Neutrophil (primary cell): Measurements from ENCODE around the gene GATA2.
A peak's percentile ranks its signal among the peaks of the same experiment; 100 is the strongest.

ENCODE experiments used
- H3K27ac ChIP-seq: fragments of 200-600 bp; sonication (generic); 2 replicates; pipeline ENCODE4 v1.5.1; 2016; ENCODE audit warnings: mild to moderate bottlenecking, moderate library complexity
- H3K27me3 ChIP-seq: fragments of 200-600 bp; sonication (generic); 2 replicates; pipeline ENCODE4 v1.6.0; 2016; ENCODE audit warnings: mild to moderate bottlenecking
- H3K36me3 ChIP-seq: fragments of 200-600 bp; sonication (generic); 2 replicates; pipeline ENCODE4 v1.5.1; 2017
- H3K4me1 ChIP-seq, 2 experiments: fragments of 200-600 bp in 1 of 2; sonication (generic) in 1 of 2; 1 replicate in 1 of 2; 2 replicates in 1 of 2; pipeline versions ENCODE4 v1.5.1 to v1.6.1; 2013 to 2016; ENCODE audit warnings: low read depth in 1 of 2, low read length in 1 of 2, mild to moderate bottlenecking in 1 of 2, moderate library complexity in 1 of 2; ENCODE audit not compliant: control insufficient read depth in 1 of 2, insufficient read depth in 1 of 2
- H3K4me3 ChIP-seq, 2 experiments: fragments of 200-600 bp in 1 of 2; sonication (generic) in 1 of 2; 1 replicate in 1 of 2; 2 replicates in 1 of 2; pipeline ENCODE4 v1.5.1; 2013 to 2016; ENCODE audit warnings: low read depth in 1 of 2, low read length in 1 of 2, mild to moderate bottlenecking in 1 of 2, moderate library complexity in 1 of 2
- H3K9me3 ChIP-seq: fragments of 200-600 bp; sonication (generic); 2 replicates; pipeline ENCODE4 v1.5.1; 2016
- TF ChIP-seq, protein P1 (sequence below): fragments of 200-600 bp; sonication (generic); IDR thresholded peaks from 2 replicates; pipeline ENCODE4 v1.5.1; 2016; ENCODE audit warnings: antibody characterized with exemption

Gene GATA2

DNA sequence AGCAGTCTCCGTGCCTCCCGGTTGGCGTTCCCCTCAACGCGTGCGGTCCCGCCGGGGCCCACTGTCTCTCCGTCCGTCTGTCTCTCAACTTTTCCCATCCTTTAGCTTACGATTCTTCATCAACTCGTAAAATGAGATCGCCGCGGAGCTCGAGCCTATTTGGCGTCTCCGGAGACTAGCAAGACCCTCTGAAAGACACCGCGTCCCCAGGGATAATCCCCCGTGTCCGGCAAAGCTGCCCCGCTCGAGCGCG lies 3.4 kb downstream of the GATA2 start:
- TF ChIP-seq, protein P1, sequence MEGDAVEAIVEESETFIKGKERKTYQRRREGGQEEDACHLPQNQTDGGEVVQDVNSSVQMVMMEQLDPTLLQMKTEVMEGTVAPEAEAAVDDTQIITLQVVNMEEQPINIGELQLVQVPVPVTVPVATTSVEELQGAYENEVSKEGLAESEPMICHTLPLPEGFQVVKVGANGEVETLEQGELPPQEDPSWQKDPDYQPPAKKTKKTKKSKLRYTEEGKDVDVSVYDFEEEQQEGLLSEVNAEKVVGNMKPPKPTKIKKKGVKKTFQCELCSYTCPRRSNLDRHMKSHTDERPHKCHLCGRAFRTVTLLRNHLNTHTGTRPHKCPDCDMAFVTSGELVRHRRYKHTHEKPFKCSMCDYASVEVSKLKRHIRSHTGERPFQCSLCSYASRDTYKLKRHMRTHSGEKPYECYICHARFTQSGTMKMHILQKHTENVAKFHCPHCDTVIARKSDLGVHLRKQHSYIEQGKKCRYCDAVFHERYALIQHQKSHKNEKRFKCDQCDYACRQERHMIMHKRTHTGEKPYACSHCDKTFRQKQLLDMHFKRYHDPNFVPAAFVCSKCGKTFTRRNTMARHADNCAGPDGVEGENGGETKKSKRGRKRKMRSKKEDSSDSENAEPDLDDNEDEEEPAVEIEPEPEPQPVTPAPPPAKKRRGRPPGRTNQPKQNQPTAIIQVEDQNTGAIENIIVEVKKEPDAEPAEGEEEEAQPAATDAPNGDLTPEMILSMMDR = no peak
- Histone ChIP-seq H3K36me3 (no peaks in the 10 kb centered on the region), H3K27ac (no peak overlapping the region), H3K9me3 (no peaks in the 10 kb centered on the region), H3K27me3 (peaks cover 100% of the 10 kb centered on the region), H3K4me3 (peak overlapping the region; percentile 29 to 58), H3K4me1 (peaks cover 43 to 66% of the 10 kb centered on the region in 2 experiments)

DNA sequence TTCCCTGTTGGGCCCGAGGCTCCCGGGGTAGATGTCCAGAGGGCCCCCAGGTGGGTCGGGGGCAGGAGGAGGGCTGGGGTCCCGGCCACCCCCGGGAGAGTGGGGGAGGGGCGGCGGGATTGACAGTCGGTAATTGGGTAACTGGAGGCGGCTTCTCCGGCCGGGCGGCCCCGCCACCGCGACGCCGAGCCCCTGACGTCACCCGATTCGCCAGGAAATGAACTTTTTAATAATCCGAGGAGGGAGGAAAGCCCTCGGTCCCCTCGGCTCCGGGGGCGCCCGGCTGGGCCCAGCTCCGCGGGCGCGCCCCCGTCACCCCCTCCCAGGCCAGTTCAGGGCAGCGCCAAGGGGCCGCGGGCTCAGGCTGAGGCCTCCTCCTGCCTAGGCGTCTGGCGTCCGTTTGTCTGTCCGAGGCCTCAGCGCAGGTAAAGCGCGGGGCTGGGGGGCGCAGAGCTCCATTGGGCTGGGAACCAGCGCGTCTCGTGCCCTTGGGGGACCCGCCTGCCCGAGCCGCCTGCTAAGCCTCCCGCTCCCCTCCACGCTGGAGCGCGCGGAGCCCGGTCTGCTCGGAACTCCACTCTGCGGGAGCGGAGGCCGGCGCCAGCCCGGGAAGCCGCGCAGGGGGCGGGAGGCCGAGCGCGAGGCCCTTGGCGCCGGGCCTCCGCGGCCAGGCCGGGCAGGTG lies 3.9 kb downstream of the GATA2 start:
- peaks cover 43 to 66% of the 10 kb centered on the region in 2 experiments for H3K4me1 ChIP-seq
- H3K27me3 ChIP-seq = peaks cover 100% of the 10 kb centered on the region
- H3K36me3 ChIP-seq = no peaks in the 10 kb centered on the region
- no peaks in the 10 kb centered on the region for H3K9me3 ChIP-seq
- H3K27ac ChIP-seq = no peak overlapping the region
- TF ChIP-seq, protein P1 = no peak
- H3K4me3 ChIP-seq = peak overlapping the region; percentile 29 to 58

DNA sequence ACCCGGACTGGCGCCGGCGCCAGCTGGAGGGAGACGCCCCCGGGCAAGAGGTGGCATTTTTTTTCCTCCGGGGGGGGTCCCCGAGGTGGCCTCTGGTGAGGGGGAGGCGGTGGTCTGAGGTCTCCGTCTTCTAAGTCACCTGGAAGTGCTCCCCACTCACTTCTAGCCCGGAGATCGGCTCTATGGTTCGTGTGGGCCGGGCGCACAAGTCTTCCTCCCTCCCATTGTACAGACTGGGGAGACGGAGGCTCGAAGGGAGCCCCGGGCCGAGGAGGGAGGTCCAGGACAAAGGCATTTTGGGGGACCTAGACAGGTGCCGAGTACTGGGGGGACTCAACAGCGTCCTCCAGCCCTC lies 4.4 kb downstream of the GATA2 start:
- peaks cover 43 to 66% of the 10 kb centered on the region in 2 experiments for H3K4me1 ChIP-seq
- H3K4me3 ChIP-seq = peak overlapping the region in 1 of 2 experiments; percentile 58
- H3K27me3 ChIP-seq = peaks cover 100% of the 10 kb centered on the region
- TF ChIP-seq, protein P1 = no peak
- H3K9me3 ChIP-seq = no peaks in the 10 kb centered on the region
- no peaks in the 10 kb centered on the region for H3K36me3 ChIP-seq
- no peak overlapping the region for H3K27ac ChIP-seq

DNA sequence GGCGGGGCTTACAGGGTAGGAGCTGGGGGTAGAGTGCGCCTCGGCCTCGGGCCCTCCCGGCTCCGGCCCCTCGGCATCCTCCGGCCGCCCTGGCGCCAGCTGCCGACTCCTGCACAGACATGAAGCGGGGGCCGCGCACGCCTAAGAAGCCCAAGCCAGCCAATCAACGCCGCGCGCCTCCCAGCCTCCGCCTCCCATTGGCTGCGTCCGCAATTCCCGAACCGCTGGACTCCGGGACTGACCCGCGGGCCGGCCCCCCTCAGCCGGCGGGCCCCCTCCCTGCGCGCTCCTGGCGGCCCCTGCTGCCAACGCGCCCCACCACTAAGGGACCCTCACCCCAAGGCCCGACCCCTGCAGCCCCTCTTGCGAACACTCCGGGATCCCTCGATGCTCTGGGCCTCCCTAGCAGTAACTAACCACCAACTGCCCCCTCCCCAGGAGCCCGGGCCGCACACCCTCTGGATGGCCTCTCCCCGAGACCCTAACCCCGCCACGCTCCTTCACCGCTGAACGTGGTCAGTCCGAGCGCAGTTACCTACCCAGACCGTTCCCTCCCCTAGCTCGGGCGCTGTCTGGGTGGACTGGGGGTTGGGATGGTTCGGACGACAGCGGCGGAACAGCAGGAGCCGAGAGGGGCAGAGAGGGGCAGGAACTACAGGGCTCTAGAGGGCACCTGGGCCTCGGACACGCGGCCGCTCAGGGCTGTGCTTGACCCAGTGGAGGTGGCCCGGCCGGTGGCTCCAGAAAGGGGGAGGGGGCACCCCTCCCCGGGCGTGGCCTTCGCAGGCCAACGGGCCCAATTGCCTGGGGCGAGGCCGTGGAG lies 5.0 kb downstream of the GATA2 start:
- peaks cover 100% of the 10 kb centered on the region for H3K27me3 ChIP-seq
- no peak overlapping the region for H3K27ac ChIP-seq

DNA sequence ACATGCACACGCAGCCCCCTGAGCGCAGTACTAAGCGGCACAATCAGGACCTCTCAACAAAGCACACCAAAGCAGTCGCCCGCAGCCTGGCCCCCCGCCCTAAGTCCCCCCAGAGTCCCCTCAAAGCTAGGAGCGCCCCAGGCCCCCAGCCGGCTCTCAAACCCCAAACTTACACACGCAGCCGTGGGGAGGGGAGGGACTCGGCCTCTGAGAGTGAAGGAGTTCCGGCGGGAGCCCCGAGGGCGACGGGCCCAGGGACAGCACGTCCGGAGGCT lies 5.5 kb downstream of the GATA2 start:
- Histone ChIP-seq H3K27ac (no peak overlapping the region), H3K4me1 (peaks cover 43 to 54% of the 10 kb centered on the region in 2 experiments), H3K36me3 (no peaks in the 10 kb centered on the region), H3K4me3 (peak overlapping the region; percentile 12 to 58), H3K27me3 (peaks cover 100% of the 10 kb centered on the region), H3K9me3 (no peaks in the 10 kb centered on the region)
- TF ChIP-seq, protein P1 = no peak

More for the DNA sequence above, 5.0 kb downstream of the GATA2 start:
- H3K4me1 ChIP-seq = peaks cover 43 to 60% of the 10 kb centered on the region in 2 experiments
- H3K36me3 ChIP-seq = no peaks in the 10 kb centered on the region
- H3K9me3 ChIP-seq = no peaks in the 10 kb centered on the region
- H3K4me3 ChIP-seq = peak overlapping the region; percentile 12 to 58
- TF ChIP-seq, protein P1 = no peak
